BE2C (cell line): ENCODE measurements around the gene PPM1N.

Experiments
- DNase-seq: peaks from one replicate; pipeline ENCODE4 v3.0.0-alpha.2; 2020
- H3K27me3 ChIP-seq: fragments of 250-450 bp; sonication (Bioruptor Pico); 2 replicates; pipeline ENCODE4 v1.5.1; 2020; ENCODE audit warnings: mild to moderate bottlenecking
- H3K36me3 ChIP-seq: fragments of 250-450 bp; sonication (Bioruptor Pico); 2 replicates; pipeline ENCODE4 v1.5.1; 2020; ENCODE audit warnings: mild to moderate bottlenecking
- H3K4me1 ChIP-seq: fragments of 250-450 bp; sonication (Bioruptor Pico); 2 replicates; pipeline ENCODE4 v1.5.1; 2020
- H3K4me3 ChIP-seq: 2 replicates; pipeline ENCODE4 v1.5.1; 2011; ENCODE audit warnings: low read depth, low read length
- H3K9me3 ChIP-seq: fragments of 250-450 bp; sonication (Bioruptor Pico); 2 replicates; pipeline ENCODE4 v1.5.1; 2020
- CTCF ChIP-seq: IDR thresholded peaks from 2 replicates; pipeline ENCODE4 v1.5.1; 2012; ENCODE audit warnings: mild to moderate bottlenecking, low read depth, low read length

The PPM1N gene

GRCh38 chr19:45518469-45518826 lies 20.2 kb downstream of the PPM1N start:
- H3K4me1 ChIP-seq: no peaks in the 10 kb centered on the region

GRCh38 chr19:45522010-45522941 lies 24.0 kb downstream of the PPM1N start:
- no peaks in the 10 kb centered on the region for H3K27me3 ChIP-seq
- H3K36me3 ChIP-seq: peaks cover 24% of the 10 kb centered on the region
- H3K9me3 ChIP-seq: no peaks in the 10 kb centered on the region
- H3K4me1 ChIP-seq: no peaks in the 10 kb centered on the region
- H3K4me3 ChIP-seq: no peak overlapping the region
- no peak for TF ChIP-seq CTCF
- no peak for DNase-seq

More at GRCh38 chr19:45518469-45518826, 20.2 kb downstream of the PPM1N start:
- peaks cover 17% of the 10 kb centered on the region; the same call in 1 of the 2 replicates for H3K36me3 ChIP-seq
- no peak for DNase-seq
- no peaks in the 10 kb centered on the region for H3K9me3 ChIP-seq
- no peaks in the 10 kb centered on the region for H3K27me3 ChIP-seq
- no peak for TF ChIP-seq CTCF
- H3K4me3 ChIP-seq: no peak overlapping the region

GRCh38 chr19:45523642-45524256 lies 25.5 kb downstream of the PPM1N start:
- Histone ChIP-seq H3K9me3 (no peaks in the 10 kb centered on the region), H3K27me3 (peaks cover under 1% of the 10 kb centered on the region; the same call in 1 of the 2 replicates), H3K4me3 (no peak overlapping the region), H3K4me1 (no peaks in the 10 kb centered on the region), H3K36me3 (peaks cover 19% of the 10 kb centered on the region)
- DNase-seq: peak; percentile 80
- TF ChIP-seq CTCF: peak; percentile 91

- no peak for TF ChIP-seq CTCF
- Histone ChIP-seq H3K4me3 (no peak overlapping the region), H3K9me3 (no peaks in the 10 kb centered on the region), H3K27me3 (peaks cover 9% of the 10 kb centered on the region), H3K36me3 (peaks cover 19% of the 10 kb centered on the region), H3K4me1 (no peaks in the 10 kb centered on the region)
- no peak for DNase-seq
Observed at GRCh38 chr19:45524575-45525129, 26.4 kb downstream of the PPM1N start.

- DNase-seq: peak; percentile 94
- Histone ChIP-seq H3K4me3 (no peak overlapping the region), H3K27me3 (peaks cover 13% of the 10 kb centered on the region), H3K9me3 (0 out of 2 replicates have a peak, but pooled peaks cover under 1% of the 10 kb centered on the region), H3K4me1 (no peaks in the 10 kb centered on the region), H3K36me3 (peaks cover 12% of the 10 kb centered on the region)
- no peak for TF ChIP-seq CTCF
Observed at GRCh38 chr19:45526143-45526542, 27.9 kb downstream of the PPM1N start.
